Uterus (tissue), 2 donors: ENCODE data around the gene C12orf43.
"Not testable (repeated sequence)": the region's sequence is repeated elsewhere in the genome, so short reads cannot be mapped to it uniquely, and the experiment has no call there.

ENCODE experiments used
- POLR2A ChIP-seq, 2 donors: fragments of 450-650 bp; IDR thresholded peaks; one replicate each; pipeline ENCODE4 v1.6.1; 2016; ENCODE audit warnings: antibody characterized with exemption in 2 of 2, mild to moderate bottlenecking in 1 of 2, moderate library complexity in 1 of 2
- TF ChIP-seq, protein P1 (sequence below), 4 experiments: fragments of 200-600 bp in 2 of 4; fragments of 450-650 bp in 2 of 4; sonication (generic) in 2 of 4; IDR thresholded peaks; one replicate each; pipeline ENCODE4 v1.5.1; 2016 to 2019; ENCODE audit warnings: antibody characterized with exemption in 4 of 4, mild to moderate bottlenecking in 2 of 4, moderate library complexity in 1 of 4

DNA sequence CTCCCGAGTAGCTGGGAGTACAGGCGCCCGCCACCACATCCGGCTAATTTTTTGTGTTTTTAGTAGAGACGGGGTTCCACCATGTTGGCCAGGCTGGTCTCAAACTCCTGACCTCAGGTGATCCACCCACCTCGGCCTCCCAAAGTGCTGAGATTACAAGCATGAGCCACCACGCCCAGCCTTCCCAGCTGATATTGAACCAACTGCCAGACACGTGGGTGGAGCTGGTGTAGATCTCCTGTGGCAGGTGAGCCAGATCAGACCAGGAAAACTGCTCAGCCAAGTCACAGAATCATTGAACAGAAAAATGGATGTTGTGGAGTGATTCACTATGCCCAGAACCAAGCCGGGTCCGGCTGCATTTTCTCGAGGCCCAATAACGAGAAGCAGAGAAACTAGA is 31.1 kb upstream of the C12orf43 start:
- TF ChIP-seq, protein P1, sequence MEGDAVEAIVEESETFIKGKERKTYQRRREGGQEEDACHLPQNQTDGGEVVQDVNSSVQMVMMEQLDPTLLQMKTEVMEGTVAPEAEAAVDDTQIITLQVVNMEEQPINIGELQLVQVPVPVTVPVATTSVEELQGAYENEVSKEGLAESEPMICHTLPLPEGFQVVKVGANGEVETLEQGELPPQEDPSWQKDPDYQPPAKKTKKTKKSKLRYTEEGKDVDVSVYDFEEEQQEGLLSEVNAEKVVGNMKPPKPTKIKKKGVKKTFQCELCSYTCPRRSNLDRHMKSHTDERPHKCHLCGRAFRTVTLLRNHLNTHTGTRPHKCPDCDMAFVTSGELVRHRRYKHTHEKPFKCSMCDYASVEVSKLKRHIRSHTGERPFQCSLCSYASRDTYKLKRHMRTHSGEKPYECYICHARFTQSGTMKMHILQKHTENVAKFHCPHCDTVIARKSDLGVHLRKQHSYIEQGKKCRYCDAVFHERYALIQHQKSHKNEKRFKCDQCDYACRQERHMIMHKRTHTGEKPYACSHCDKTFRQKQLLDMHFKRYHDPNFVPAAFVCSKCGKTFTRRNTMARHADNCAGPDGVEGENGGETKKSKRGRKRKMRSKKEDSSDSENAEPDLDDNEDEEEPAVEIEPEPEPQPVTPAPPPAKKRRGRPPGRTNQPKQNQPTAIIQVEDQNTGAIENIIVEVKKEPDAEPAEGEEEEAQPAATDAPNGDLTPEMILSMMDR (IDR thresholded peaks at IDR 0.05) = not testable (repeated sequence)
- TF ChIP-seq POLR2A (IDR thresholded peaks at IDR 0.05) = not testable (repeated sequence)
